ENCODE results near the gene CYREN. TPM values are rescaled to one million over a fixed set of nuclear protein-coding genes. Genes with fewer than 3 reads are reported as not detected.

Gene CYREN
- polyA plus RNA-seq, 1 donor (not counting 4 experiments of a cell fraction or from before 2014, with no cell fraction given): 41.7 TPM

DNA sequence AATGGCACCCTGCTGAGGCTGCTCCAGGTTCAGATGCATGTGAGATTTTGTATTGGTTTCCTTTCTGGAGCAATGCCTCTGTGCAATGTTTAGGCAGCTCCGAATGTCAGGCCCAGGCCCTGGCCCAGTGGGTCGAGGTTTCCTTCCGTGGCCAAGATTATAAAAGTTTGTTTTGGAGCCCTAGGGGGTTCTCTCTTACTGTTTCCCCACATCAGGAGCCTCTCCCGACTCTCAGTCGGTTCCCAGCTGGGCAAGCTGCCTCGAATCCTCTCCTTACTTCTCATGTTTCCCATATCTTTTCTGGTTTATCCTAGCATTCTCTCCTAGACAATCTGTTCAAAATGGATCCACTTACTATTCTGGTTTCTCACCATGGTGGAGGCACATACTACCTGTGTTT, 11.6 kb downstream of the CYREN start:
- dilution Hi-C loops (cut with MboI; ENCODE audit: extremely low pct_ligation_motif_present, low sequenced_read_pairs): loop anchor here (25.0 kb wide), 1 partner anchor 172 kb away; the partner anchor contains the start of gene AGBL3
- FAIRE-seq: no peak
- H3K27me3 ChIP-seq (ENCODE audit: control insufficient read depth, extremely low read depth, insufficient read depth, low read length): no peaks in the 10 kb centered on the region

DNA sequence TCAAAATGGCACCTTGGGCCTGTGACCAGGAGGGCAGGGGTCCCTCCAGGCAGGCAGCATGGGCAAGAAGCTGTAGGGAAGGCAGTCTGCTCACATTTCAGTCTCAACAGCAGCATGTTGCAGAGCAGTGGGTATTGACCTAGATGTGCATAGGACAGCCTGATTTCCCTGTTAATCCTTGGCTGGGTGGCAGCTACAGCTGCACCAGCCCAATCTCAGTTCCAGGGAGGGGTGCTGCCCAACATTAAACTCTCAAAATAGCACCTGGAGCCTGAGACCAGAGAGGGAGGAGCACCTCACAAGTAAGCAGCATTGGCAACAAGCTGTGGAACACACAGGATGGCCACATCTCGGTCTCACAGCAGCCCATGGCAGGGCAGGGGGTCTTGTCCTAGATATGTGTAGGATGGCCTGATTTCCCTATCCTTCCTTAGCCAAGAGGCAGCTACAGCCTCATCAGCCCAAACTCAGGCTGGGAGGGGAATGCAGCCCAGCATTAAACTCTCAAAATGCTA, 12.3 kb downstream of the CYREN start:
- H3K4me2 ChIP-seq (ENCODE audit: control insufficient read depth, extremely low read depth, insufficient read depth, low read depth, low read length): no peak overlapping the region
- H4K20me1 ChIP-seq (ENCODE audit: control insufficient read depth, extremely low read depth, insufficient read depth, low read length): no peaks in the 10 kb centered on the region
- DNase-seq (ENCODE audit: low read depth, low spot score): no peak
- H3K4me1 ChIP-seq (ENCODE audit: control insufficient read depth, extremely low read depth, insufficient read depth, low read length): peaks cover 7% of the 10 kb centered on the region
- H3K9me1 ChIP-seq (ENCODE audit: control insufficient read depth, extremely low read depth, insufficient read depth, low read length): no peaks in the 10 kb centered on the region
- TF ChIP-seq, protein P1, sequence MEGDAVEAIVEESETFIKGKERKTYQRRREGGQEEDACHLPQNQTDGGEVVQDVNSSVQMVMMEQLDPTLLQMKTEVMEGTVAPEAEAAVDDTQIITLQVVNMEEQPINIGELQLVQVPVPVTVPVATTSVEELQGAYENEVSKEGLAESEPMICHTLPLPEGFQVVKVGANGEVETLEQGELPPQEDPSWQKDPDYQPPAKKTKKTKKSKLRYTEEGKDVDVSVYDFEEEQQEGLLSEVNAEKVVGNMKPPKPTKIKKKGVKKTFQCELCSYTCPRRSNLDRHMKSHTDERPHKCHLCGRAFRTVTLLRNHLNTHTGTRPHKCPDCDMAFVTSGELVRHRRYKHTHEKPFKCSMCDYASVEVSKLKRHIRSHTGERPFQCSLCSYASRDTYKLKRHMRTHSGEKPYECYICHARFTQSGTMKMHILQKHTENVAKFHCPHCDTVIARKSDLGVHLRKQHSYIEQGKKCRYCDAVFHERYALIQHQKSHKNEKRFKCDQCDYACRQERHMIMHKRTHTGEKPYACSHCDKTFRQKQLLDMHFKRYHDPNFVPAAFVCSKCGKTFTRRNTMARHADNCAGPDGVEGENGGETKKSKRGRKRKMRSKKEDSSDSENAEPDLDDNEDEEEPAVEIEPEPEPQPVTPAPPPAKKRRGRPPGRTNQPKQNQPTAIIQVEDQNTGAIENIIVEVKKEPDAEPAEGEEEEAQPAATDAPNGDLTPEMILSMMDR (optimal IDR thresholded peaks at IDR 0.05 in 1 of 3, IDR thresholded peaks at IDR 0.05 in 1 of 3, conservative IDR thresholded peaks at IDR 0.05 in 1 of 3; ENCODE audit: extremely low read depth in 1 of 3, insufficient read depth in 2 of 3, low read length in 3 of 3): no peak
- TF ChIP-seq EZH2 (IDR thresholded peaks at IDR 0.05; ENCODE audit: low read length): no peak
- H3K9me3 ChIP-seq (ENCODE audit: control insufficient read depth, low read depth, low read length): no peaks in the 10 kb centered on the region
- H3K27me3 ChIP-seq (ENCODE audit: control insufficient read depth, extremely low read depth, insufficient read depth, low read length): no peaks in the 10 kb centered on the region
- no peak overlapping the region for H3K27ac ChIP-seq (ENCODE audit: control insufficient read depth, insufficient read depth, low read length)
- no peaks in the 10 kb centered on the region for H3K79me2 ChIP-seq (ENCODE audit: control insufficient read depth, insufficient read depth, low read length)
- dilution Hi-C loops (cut with MboI; ENCODE audit: extremely low pct_ligation_motif_present, low sequenced_read_pairs): loop anchor here (25.0 kb wide), 1 partner anchor 171 kb away; the partner anchor contains the start of gene AGBL3
- no peak overlapping the region for H2AFZ ChIP-seq (ENCODE audit: control insufficient read depth, low read length)
- no peak for FAIRE-seq
- no peak overlapping the region for H3K9ac ChIP-seq (ENCODE audit: control insufficient read depth, extremely low read depth, insufficient read depth, low read length)
- no peak overlapping the region for H3K4me3 ChIP-seq (ENCODE audit: control insufficient read depth in 2 of 3, extremely low read depth in 1 of 3, insufficient read depth in 2 of 3, low read depth in 1 of 3, low read length in 3 of 3)
- H3K36me3 ChIP-seq (ENCODE audit: control insufficient read depth in 2 of 2, extremely low read depth in 1 of 2, insufficient read depth in 2 of 2, low read length in 2 of 2): no peaks in the 10 kb centered on the region

More for the DNA sequence above, 11.6 kb downstream of the CYREN start:
- no peaks in the 10 kb centered on the region for H3K79me2 ChIP-seq (ENCODE audit: control insufficient read depth, insufficient read depth, low read length)
- no peaks in the 10 kb centered on the region for H3K9me1 ChIP-seq (ENCODE audit: control insufficient read depth, extremely low read depth, insufficient read depth, low read length)
- no peak overlapping the region for H2AFZ ChIP-seq (ENCODE audit: control insufficient read depth, low read length)
- no peaks in the 10 kb centered on the region for H4K20me1 ChIP-seq (ENCODE audit: control insufficient read depth, extremely low read depth, insufficient read depth, low read length)
- no peak for TF ChIP-seq EZH2 (IDR thresholded peaks at IDR 0.05; ENCODE audit: low read length)
- TF ChIP-seq, protein P1 (optimal IDR thresholded peaks at IDR 0.05 in 1 of 3, IDR thresholded peaks at IDR 0.05 in 1 of 3, conservative IDR thresholded peaks at IDR 0.05 in 1 of 3; ENCODE audit: extremely low read depth in 1 of 3, insufficient read depth in 2 of 3, low read length in 3 of 3): no peak
- H3K4me3 ChIP-seq (ENCODE audit: control insufficient read depth in 2 of 3, extremely low read depth in 1 of 3, insufficient read depth in 2 of 3, low read depth in 1 of 3, low read length in 3 of 3): no peak overlapping the region
- H3K27ac ChIP-seq (ENCODE audit: control insufficient read depth, insufficient read depth, low read length): no peak overlapping the region
- no peak overlapping the region for H3K9ac ChIP-seq (ENCODE audit: control insufficient read depth, extremely low read depth, insufficient read depth, low read length)
- H3K9me3 ChIP-seq (ENCODE audit: control insufficient read depth, low read depth, low read length): no peaks in the 10 kb centered on the region
- H3K4me2 ChIP-seq (ENCODE audit: control insufficient read depth, extremely low read depth, insufficient read depth, low read depth, low read length): no peak overlapping the region
- peaks cover 7% of the 10 kb centered on the region for H3K4me1 ChIP-seq (ENCODE audit: control insufficient read depth, extremely low read depth, insufficient read depth, low read length)
- DNase-seq (ENCODE audit: low read depth, low spot score): no peak
- H3K36me3 ChIP-seq (ENCODE audit: control insufficient read depth in 2 of 2, extremely low read depth in 1 of 2, insufficient read depth in 2 of 2, low read length in 2 of 2): no peaks in the 10 kb centered on the region
